ENCODE measurements around the gene SPDYE3.
"Not testable (repeated sequence)": the region's sequence is repeated elsewhere in the genome, so short reads cannot be mapped to it uniquely, and the experiment has no call there.

DNA sequence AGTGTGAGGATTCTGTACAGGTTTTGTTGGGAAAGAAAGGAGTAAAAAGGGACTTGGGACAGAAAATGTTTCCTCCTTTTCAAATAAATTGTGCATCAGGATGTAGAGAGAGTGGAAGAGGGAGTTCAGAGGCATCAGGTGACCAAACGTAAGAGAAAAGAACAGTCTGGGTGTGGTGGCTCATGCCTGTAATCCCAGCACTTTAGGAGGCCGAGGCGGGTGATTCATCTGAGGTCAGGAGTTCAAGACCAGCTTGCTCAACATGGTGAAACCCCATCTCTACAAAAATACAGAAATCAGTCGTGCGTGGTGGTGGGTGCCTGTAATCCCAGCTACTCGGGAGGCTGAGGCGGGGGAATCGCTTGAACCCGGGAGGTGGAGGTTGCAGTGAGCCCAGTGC, 12.2 kb upstream of the SPDYE3 start:
- TF ChIP-seq, protein P1, sequence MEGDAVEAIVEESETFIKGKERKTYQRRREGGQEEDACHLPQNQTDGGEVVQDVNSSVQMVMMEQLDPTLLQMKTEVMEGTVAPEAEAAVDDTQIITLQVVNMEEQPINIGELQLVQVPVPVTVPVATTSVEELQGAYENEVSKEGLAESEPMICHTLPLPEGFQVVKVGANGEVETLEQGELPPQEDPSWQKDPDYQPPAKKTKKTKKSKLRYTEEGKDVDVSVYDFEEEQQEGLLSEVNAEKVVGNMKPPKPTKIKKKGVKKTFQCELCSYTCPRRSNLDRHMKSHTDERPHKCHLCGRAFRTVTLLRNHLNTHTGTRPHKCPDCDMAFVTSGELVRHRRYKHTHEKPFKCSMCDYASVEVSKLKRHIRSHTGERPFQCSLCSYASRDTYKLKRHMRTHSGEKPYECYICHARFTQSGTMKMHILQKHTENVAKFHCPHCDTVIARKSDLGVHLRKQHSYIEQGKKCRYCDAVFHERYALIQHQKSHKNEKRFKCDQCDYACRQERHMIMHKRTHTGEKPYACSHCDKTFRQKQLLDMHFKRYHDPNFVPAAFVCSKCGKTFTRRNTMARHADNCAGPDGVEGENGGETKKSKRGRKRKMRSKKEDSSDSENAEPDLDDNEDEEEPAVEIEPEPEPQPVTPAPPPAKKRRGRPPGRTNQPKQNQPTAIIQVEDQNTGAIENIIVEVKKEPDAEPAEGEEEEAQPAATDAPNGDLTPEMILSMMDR (IDR thresholded peaks at IDR 0.05; ENCODE audit: low read depth, low read length, poor library complexity, severe bottlenecking), result not testable (repeated sequence)
- not testable (repeated sequence) for TF ChIP-seq EZH2phosphoT487 (IDR thresholded peaks at IDR 0.05; ENCODE audit: borderline replicate concordance, low read length)

All from DOHH2 (cell line).